Measurements from ENCODE around the gene FEZ2.
"Not testable (repeated sequence)": the region's sequence is repeated elsewhere in the genome, so short reads cannot be mapped to it uniquely, and the experiment has no call there.

The FEZ2 gene

GRCh38 chr2:36597532-36598377 is at the start of gene FEZ2:
Gene FEZ2 (minus strand): TSS chr2:36598168. CDS start chr2:36598142, 26 bp downstream.
- peak; percentile 74 for DNase-seq

- DNase-seq, result no peak
These were observed 37.1 kb upstream of the FEZ2 start for GRCh38 chr2:36634981-36635597.

- no peak for DNase-seq
These were observed 35.6 kb upstream of the FEZ2 start for GRCh38 chr2:36633470-36634092.

GRCh38 chr2:36626756-36627155 is 28.8 kb upstream of the FEZ2 start:
- no peak for DNase-seq

- DNase-seq, result no peak
These were observed 28.1 kb upstream of the FEZ2 start for GRCh38 chr2:36626071-36626470.

GRCh38 chr2:36625304-36625703 is 27.3 kb upstream of the FEZ2 start:
- DNase-seq, result no peak

- no peak for DNase-seq
These were observed 22.4 kb upstream of the FEZ2 start for GRCh38 chr2:36620321-36620720.

GRCh38 chr2:36618381-36618780 is 20.4 kb upstream of the FEZ2 start:
- no peak for DNase-seq

GRCh38 chr2:36616947-36617346 is 19.0 kb upstream of the FEZ2 start:
- DNase-seq, result no peak

- no peak for DNase-seq
These were observed 17.3 kb upstream of the FEZ2 start for GRCh38 chr2:36615222-36615621.

- no peak for DNase-seq
These were observed 15.8 kb upstream of the FEZ2 start for GRCh38 chr2:36613801-36614200.

- no peak for DNase-seq
These were observed 13.5 kb upstream of the FEZ2 start for GRCh38 chr2:36611316-36611990.

GRCh38 chr2:36609507-36609906 is 11.5 kb upstream of the FEZ2 start:
- no peak for DNase-seq

GRCh38 chr2:36607947-36608346 is 10.0 kb upstream of the FEZ2 start:
- no peak for DNase-seq

- DNase-seq, result no peak
These were observed 9.0 kb upstream of the FEZ2 start for GRCh38 chr2:36606925-36607324.

GRCh38 chr2:36605273-36605672 is 7.3 kb upstream of the FEZ2 start:
- no peak for DNase-seq

- DNase-seq, result not testable (repeated sequence)
These were observed 5.7 kb upstream of the FEZ2 start for GRCh38 chr2:36603629-36604028.

GRCh38 chr2:36597003-36597531 is 901 bp downstream of the FEZ2 start:
- DNase-seq, result no peak

GRCh38 chr2:36596397-36596796 is 1.6 kb downstream of the FEZ2 start:
- DNase-seq, result no peak

GRCh38 chr2:36594849-36595248 is 3.1 kb downstream of the FEZ2 start:
- DNase-seq, result no peak

- no peak for DNase-seq
These were observed 8.7 kb downstream of the FEZ2 start for GRCh38 chr2:36589230-36589630.

- no peak for DNase-seq
These were observed 10.4 kb downstream of the FEZ2 start for GRCh38 chr2:36587556-36587955.

GRCh38 chr2:36587101-36587500 is 10.9 kb downstream of the FEZ2 start:
- no peak for DNase-seq

Measured in 8988T (cell line).